Measurements from ENCODE around the gene TRAPPC6A.
"Not testable (repeated sequence)": the region's sequence is repeated elsewhere in the genome, so short reads cannot be mapped to it uniquely, and the experiment has no call there.

The TRAPPC6A gene

DNA sequence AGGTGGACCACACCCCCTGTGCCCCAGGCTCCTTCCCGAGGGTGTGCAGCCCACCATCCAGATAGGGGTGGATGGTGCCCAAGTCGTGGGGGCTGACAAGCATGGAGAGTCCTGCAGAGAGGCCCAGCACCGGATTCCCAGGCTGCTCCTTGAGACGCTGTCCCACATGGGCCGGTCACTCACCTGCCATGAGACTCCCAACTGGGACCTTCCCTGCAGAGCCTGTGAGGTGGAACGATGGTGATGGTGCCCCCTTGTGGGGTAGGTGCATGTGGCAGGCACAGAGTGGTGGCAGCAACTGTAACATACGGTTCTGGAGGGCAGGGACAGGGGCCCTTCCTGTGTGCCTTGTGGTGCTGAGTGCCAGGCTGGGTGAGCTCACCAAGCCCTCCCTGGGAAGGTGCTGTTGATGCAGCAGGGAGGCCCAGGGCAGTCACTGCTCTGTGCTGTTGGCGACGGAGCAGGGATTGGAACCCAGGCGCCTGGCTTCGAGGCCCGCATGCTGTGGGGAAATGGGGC lies 52.0 kb downstream of the TRAPPC6A start:
- peak; percentile 43 for DNase-seq

- no peak for DNase-seq
Measured at GRCh38 chr19:45125360-45125759, 52.7 kb downstream of the TRAPPC6A start.

GRCh38 chr19:45124021-45124420 lies 54.0 kb downstream of the TRAPPC6A start:
- DNase-seq: no peak

DNA sequence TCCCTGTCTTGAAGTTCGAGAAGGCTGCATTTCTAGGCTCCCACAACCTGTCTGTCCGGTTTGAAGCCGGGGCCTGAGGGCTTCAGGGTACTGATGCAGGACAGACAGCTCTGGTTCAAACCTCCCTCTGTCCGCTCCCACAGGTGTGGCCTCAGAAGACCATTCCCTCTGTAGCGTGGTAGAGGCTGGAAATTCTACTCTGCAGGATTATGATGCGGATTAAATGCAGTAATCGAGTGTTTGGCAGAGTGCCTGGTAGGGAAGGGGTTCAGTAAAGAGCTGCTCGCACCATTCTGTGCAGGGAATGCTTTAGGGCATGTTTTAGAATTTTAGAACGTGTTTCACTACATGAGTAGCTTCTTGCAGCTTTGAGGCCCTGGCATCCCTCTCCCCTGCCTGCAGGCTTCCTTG lies 54.6 kb downstream of the TRAPPC6A start:
- DNase-seq: no peak

GRCh38 chr19:45122832-45123231 lies 55.2 kb downstream of the TRAPPC6A start:
- no peak for DNase-seq

- no peak for DNase-seq
Measured at GRCh38 chr19:45121827-45122345, 56.2 kb downstream of the TRAPPC6A start.

DNA sequence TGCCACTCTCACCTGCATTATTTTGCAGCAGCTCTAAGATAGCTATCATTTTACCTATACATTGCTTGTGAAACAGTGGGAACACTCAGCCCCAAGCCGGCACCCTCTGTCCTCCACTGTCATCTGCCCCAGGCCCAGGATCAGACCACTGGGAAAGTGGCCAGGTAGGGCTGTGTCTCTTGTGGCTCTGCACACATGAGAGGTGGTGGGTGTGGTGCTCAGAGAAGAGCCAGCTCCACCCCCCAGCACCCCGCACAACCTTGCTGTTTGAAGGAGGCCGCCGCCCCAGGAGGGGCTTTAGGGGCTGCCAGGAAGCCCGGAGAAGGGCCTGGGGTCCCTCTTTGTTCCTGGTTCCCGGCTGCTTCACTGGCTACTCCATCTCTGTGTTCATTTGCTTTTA lies 58.5 kb downstream of the TRAPPC6A start:
- no peak for DNase-seq

DNA sequence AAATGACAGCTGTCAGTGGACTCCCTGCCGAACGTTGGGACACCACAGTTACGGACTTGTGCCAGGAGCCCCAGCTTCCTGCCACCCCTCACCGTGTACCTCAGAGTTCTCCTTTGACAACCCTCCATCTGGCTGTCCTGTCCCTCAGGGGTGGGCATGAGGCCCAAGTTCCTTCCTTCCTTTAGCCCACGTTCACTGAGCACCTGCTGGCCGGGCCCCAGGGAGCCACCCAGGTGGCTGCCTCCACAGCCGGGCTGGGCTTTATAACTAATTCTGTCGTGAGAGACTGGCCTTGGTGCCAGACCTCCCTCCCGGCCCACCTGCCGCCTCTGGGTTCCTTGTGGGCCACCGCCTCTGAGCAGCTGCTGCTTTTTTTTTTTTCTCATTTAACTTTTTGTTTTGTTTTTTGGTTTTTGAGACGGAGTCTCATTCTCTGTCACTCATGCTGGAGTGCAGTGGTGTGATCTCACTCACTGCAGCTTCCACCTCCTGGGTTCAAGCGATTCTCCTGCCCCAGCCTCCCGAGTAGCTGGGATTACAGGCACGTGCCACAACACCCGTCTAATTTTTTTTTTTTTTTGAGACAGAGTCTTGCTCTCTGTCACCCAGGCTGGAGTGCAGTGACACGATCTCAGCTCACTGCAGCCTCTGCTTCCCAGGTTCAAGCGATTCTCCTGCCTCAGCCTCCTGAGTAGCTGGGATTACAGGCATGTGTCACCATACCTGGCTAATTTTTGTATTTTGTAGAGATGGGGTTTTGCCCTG lies 59.3 kb downstream of the TRAPPC6A start:
- not testable (repeated sequence) for DNase-seq

DNA sequence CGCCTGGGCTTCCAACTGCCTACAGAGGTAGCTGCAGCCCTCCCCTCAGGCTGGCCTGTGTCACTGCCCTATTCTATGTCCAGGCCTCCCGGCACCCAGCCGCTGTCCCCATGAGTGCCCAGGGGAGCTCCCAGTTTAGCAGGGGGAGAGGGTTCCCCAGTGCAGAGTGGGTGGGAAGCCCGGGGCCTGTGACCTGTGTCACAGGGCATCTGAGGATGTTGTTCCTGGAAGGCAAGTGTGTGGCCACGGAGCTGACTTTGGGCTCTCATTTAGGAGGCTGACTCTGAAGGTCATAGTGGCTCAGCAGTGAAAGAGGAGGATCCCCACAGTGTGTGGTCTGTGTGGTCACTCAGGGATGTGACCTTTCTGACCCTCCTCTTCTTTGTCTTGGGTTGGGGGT lies 59.9 kb downstream of the TRAPPC6A start:
- DNase-seq: no peak

DNA sequence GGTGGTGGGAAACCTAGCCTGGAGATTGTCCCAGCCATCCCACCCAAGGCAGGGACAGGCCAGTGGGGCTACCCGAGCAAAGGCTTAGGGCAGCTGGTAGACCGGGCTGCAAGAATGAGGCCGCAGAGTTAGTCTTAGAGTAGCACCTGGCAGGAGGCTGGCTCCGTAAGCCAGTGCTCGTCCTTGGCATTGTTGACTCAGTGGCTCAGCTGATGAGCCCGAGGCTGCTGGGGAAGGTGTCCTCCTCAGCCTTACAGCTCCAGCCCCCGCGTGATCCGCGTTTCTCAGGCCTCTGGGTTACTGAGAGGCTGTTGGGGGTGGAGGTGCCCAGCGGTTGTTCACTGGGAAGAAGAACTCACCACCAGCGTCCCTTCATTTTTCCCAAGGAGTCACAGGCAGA lies 60.4 kb downstream of the TRAPPC6A start:
- DNase-seq: no peak

DNA sequence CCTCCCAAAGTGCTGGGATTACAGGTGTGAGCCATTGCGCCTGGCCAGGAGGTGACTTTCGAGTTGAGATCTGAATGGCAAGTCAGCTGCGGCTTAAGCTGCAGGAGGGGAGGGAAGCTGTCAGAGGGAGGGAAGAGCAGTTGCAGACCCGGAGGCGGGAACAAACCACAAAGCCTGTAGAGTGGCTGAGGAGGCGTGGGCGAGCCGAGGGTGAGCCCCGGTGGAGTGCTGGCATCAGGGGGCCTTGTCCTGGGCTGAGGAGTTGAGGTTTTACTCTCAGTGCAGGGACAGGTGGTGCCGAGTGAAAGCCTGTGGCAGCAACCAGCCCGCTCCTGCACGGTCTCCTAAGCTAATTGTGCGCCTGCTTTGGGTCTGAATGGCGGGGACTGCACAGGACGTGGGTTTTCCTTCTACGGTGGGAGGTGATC lies 60.9 kb downstream of the TRAPPC6A start:
- peak; percentile 76 for DNase-seq

- peak; percentile 62 for DNase-seq
Measured at GRCh38 chr19:45115809-45116615, 62.0 kb downstream of the TRAPPC6A start.

- DNase-seq: no peak
Measured at GRCh38 chr19:45114116-45114515, 63.9 kb downstream of the TRAPPC6A start.

DNA sequence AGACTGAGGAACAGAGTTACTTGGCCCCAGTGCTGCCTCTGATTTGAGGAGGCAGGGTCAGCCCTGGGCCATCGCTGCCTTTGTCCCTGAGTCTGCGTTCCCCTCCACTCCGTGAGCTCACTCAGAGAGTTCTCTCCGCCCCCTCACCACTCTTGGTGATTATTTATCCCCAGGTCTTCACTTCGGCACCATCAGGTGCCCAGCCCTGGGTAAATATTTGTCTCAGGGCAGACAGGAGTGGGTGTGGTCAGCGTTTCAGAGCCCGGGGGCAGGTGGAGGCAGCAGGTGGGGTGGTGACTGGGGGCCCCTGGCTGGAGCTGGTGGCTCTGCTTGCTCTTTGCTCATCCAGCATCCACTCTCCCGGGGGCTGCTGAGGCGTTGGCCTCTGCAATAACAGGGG lies 64.4 kb downstream of the TRAPPC6A start:
- DNase-seq: peak; percentile 91

Measured in NCI-H510A (cell line).